GM21526 (cell line): ENCODE data around the gene PEX5.
"Not testable (repeated sequence)": the region's sequence is repeated elsewhere in the genome, so short reads cannot be mapped to it uniquely, and the experiment has no call there.

Source experiments
- ATAC-seq: cut with Tn5 transposase; IDR thresholded peaks from one replicate; pipeline ENCODE4 v1.9.1; 2021; ENCODE audit warnings: moderate library complexity; ENCODE audit not compliant: unreplicated experiment, low FRiP score

PEX5 gene

GRCh38 chr12:7158781-7159609 lies 30.5 kb upstream of the PEX5 start:
- no peak for ATAC-seq

GRCh38 chr12:7160183-7160582 lies 29.3 kb upstream of the PEX5 start:
- ATAC-seq = no peak

GRCh38 chr12:7161327-7161726 lies 28.2 kb upstream of the PEX5 start:
- no peak for ATAC-seq

DNA sequence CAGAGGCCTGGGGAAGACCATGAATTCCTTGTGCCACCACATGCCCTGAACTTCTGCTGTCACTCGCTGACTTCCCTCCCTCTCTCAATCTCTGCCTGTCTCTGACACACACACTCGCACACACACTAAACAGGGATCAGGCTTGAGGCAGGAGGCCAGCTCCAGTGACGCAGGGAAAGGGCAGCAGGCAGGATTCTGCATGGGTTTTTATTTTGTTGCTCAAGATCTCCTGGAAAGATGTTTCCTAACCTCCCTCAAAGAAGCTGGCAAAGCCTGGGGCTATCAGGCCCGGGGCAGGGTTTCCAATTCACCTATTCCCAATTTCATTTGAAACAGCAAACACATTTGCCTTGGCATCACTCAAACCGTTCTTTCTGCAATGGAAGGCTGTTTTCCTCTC lies 27.7 kb upstream of the PEX5 start:
- ATAC-seq = no peak

DNA sequence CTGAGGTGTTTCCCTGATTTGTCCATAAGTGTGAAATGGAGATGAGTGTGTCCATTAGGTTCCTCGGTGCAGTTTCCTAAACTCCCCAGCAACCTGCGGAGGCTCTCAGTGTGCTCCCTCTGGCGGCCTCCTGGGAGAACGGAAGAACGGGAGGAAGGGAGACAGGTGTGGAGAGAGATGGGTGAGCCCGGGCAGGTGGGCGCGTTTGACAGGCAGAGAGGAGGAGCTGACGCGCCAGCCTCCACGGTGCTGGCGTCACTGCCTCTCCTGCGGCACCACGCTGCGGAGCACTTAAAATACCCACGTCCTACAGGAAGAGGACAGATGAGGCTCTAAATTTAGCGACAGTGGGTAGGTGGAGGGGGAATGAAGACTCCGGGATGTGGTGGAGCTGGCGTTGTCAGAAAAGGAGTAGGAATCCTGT lies 26.8 kb upstream of the PEX5 start:
- ATAC-seq = no peak

DNA sequence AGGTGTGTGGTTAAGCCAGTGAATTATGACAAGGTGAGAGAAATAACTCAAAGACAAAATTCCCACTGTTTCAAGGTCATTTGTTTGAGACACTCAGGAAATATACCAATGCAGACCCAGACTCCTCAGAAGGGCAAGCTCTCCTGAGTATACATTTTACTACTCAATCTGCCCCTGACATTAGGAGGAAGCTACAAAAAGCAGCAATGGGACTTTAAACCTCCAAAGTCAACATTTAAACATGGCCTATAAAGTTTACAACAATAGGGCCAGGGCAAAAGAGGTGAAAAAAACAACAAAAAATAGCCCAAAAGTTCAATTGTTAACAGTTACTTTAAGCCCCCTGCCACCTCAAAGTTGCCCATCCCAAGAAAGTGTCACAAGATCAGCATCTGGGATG lies 19.5 kb upstream of the PEX5 start:
- no peak for ATAC-seq

GRCh38 chr12:7171854-7172253 lies 17.6 kb upstream of the PEX5 start:
- no peak for ATAC-seq

- no peak for ATAC-seq
These were observed 14.0 kb upstream of the PEX5 start for GRCh38 chr12:7175493-7175892.

DNA sequence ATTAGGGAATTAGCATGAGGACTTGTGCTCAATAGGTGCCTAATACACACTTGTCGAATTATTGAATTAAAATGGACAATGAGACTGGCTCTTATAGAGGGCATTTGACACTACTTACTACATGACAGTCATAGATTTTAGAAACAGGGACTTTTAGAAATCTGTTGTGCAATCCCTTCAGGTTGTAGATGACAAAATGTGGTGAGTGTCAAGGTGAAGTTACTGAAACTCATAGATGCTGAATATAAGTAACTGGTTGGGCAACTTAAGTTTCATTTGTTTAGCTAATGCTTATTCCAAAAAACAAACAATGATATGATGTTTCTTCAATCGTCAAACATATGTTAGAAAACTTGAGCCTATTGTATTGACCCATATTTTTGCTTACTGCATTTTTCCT lies 12.9 kb upstream of the PEX5 start:
- no peak for ATAC-seq

DNA sequence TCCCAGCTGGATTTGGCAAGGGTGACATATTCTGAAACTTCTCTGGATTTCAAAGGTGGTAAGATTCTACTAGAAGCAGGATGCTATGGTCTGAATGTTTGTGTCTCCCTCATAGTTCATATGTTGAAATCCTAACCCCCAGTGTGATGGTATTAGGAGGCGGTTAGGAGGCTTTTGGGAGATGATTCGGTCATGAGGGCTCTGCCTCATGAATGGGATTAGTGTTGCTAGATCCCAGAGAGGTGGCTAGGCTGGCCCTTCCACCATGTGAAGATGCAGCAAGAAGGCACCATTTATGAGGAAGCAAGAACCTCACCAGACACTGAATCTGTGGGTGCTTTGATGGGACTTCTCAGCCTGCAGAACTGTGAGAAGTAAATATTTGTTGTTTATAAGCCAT lies 11.0 kb upstream of the PEX5 start:
- ATAC-seq = no peak

DNA sequence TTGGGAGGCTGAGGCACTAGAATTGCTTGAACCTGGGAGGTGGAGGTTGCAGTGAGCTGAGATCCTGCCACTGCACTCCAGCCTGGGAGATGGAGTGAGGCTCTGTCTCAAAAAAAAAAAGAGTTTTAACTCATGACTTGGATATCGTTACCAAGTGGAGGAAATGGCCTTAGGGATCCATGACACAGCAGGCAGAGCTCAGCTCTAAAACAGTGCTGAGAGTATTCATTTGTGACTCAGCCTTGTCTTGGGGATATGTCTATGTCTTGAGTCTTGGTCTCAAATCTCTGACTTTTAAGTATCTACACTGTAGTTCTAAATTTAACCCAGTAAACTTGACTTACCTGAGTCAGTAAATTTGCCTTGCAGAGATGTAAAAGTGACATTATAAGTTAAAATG lies 8.8 kb upstream of the PEX5 start:
- no peak for ATAC-seq

DNA sequence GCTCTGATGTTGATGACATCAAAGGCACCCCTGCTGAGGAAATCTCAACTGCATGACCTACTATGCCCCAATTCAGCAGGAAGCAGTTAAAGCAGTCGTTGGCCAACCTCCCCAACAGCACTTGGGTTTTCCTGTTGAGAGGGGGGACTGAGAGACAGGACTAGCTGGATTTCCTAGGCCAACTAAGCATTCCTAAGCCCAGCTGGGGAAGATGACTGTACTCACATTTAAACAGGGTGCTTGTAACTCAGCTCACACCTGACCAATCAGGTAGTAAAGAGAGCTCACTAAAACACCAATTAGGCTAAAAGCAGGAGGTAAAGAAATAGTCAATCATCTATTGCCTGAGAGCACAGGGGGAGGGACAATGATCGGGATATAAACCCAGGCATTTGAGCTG lies 3.4 kb upstream of the PEX5 start:
- not testable (repeated sequence) for ATAC-seq

GRCh38 chr12:7188562-7189397 lies 706 bp upstream of the PEX5 start:
- ATAC-seq = peak; percentile 9

- peak; percentile 13 for ATAC-seq
These were observed 976 bp downstream of the PEX5 start for GRCh38 chr12:7190268-7191055.

- ATAC-seq = no peak
These were observed 4.2 kb downstream of the PEX5 start for GRCh38 chr12:7193674-7194073.

DNA sequence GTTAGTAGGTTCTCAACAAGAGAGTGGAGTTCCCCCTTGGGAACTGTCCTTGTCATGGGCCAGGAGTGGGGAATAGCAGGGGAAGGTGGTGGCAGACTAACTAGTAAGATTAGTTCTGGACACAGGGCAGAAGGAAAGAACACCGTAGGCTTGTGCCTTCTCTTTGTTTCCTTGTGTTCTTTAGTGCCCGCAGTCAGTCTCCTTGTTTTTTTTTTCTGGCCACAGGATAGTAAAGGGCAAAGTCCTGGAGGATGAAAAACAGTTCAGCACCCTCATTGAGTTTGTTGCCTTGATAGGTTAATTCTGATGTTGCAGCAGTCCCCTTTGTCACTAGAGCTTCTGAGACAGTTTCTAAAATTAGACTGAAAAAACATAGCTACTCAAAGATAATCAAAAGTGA lies 8.4 kb downstream of the PEX5 start:
- no peak for ATAC-seq

DNA sequence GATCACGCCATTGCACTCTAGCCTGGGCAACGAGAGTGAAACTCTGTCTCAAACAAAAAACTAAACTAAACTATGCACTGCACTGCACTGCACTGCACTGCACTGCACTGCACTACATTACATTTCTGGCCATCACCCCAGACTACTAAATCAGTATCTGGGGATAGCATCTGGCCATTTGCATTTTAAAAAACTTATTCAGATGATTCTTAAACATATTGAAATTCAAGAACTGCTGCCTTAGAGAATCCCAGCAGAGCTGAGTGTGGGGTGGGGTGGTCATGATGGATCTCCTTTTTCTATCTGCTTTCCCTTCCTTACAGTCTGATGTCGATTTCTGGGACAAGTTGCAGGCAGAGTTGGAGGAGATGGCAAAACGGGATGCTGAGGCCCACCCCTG lies 13.6 kb downstream of the PEX5 start:
- ATAC-seq = no peak

DNA sequence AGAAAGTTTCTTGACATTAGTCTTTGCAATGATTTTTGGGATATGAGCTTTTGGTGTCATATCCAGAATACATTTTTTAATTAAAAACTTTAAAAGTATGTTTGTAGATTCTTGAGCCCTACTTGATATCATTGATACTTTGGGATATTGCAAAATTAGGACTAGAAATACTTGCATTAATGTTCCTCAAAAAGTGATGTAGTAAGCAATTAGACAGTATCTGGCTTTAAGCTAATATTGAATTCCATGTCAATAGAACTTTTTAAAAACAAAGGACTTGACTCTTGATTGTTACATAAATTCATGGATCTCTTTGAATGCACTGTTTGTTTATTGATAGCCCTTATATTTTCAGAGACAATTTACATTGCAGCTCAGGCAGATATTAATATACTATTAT lies 15.6 kb downstream of the PEX5 start:
- ATAC-seq = no peak

- no peak for ATAC-seq
These were observed 17.2 kb downstream of the PEX5 start for GRCh38 chr12:7206691-7207090.

DNA sequence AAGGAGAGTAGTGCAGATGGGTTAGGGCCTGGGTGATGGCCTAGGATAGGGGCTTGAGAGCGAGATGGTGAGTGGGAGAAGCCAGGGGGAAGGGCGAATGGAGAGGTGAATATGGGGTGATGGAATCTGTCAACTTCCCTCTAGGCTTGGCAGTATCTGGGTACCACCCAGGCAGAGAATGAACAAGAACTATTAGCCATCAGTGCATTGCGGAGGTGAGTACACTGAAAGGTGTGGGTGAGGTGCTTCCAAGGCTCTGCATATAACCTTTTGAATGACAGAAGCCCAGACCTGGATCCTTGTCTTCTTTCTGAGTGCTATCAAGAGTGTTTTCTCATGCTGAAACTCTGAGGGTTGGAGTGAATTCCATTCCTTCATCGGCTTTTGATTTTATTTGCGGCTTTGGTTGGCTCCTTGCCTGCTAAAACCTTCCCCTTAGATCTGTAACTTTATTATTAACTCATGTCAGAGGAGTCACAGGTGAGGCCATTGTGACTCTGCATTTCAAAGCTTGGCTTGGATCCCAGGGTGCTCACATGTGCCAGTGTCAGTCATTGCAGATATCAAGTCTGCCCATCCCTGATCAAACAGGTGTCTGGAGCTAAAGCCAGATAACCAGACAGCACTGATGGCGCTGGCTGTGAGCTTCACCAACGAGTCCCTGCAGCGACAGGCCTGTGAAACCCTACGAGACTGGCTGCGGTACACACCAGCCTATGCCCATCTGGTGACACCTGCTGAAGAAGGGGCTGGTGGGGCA lies 18.6 kb downstream of the PEX5 start:
- ATAC-seq = no peak
